Astrocyte (in vitro differentiated cells and primary cell): ENCODE measurements around the gene PDZRN4. TPM values are rescaled to one million over a fixed set of nuclear protein-coding genes. Genes with fewer than 3 reads are reported as not detected.

Source experiments
- DNase-seq: peaks from one replicate; pipeline ENCODE4 v3.0.0-alpha.2; 2010; ENCODE audit warnings: low read depth
- FAIRE-seq: peaks from 2 replicates; lab custom pipeline; 2011; peaks lifted over from hg19 to GRCh38; lab: Jason Lieb, UNC
- H2AFZ ChIP-seq: 2 replicates; pipeline ENCODE4 v1.6.0; 2012; ENCODE audit warnings: low read depth, low read length, inconsistent platforms
- H3K27ac ChIP-seq: 2 replicates; pipeline ENCODE4 v1.5.1; 2011; ENCODE audit warnings: low read depth, low read length, inconsistent platforms
- H3K27me3 ChIP-seq: 2 replicates; pipeline ENCODE4 v1.6.0; 2011; ENCODE audit warnings: low read length, inconsistent platforms; ENCODE audit not compliant: insufficient read depth
- H3K36me3 ChIP-seq: 2 replicates; pipeline ENCODE4 v1.5.1; 2011; ENCODE audit warnings: low read length, inconsistent platforms; ENCODE audit not compliant: insufficient read depth
- H3K4me1 ChIP-seq: 2 replicates; pipeline ENCODE4 v1.5.1; 2011; ENCODE audit warnings: low read length, inconsistent platforms; ENCODE audit not compliant: insufficient read depth
- H3K4me2 ChIP-seq: 2 replicates; pipeline ENCODE4 v1.6.0; 2012; ENCODE audit warnings: low read length, inconsistent platforms
- H3K4me3 ChIP-seq: 2 replicates; pipeline ENCODE4 v1.5.1; 2011; ENCODE audit warnings: low read depth, mild to moderate bottlenecking, low read length, inconsistent platforms; ENCODE audit not compliant: insufficient read depth
- H3K79me2 ChIP-seq: 2 replicates; pipeline ENCODE4 v1.6.0; 2012; ENCODE audit warnings: mild to moderate bottlenecking, low read length, inconsistent platforms; ENCODE audit not compliant: insufficient read depth
- H3K9ac ChIP-seq: 2 replicates; pipeline ENCODE4 v1.6.0; 2012; ENCODE audit warnings: mild to moderate bottlenecking, low read length, inconsistent platforms
- H3K9me3 ChIP-seq: 2 replicates; pipeline ENCODE4 v1.5.1; 2012; ENCODE audit warnings: low read depth, mild to moderate bottlenecking, low read length, inconsistent platforms; ENCODE audit not compliant: insufficient read depth
- H4K20me1 ChIP-seq: 2 replicates; pipeline ENCODE4 v1.6.0; 2012; ENCODE audit warnings: low read length, inconsistent platforms; ENCODE audit not compliant: insufficient read depth
- H3K27ac Mint-ChIP-seq: one replicate; pipeline ENCODE4 v1.8.0; 2021; ENCODE audit warnings: mild to moderate bottlenecking, mixed read lengths; ENCODE audit not compliant: unreplicated experiment
- H3K27me3 Mint-ChIP-seq: one replicate; pipeline ENCODE4 v1.8.0; 2021; ENCODE audit warnings: low read depth, mixed read lengths; ENCODE audit not compliant: unreplicated experiment
- H3K36me3 Mint-ChIP-seq: one replicate; pipeline ENCODE4 v1.8.0; 2021; ENCODE audit warnings: low read depth, mixed read lengths; ENCODE audit not compliant: unreplicated experiment
- H3K4me1 Mint-ChIP-seq: one replicate; pipeline ENCODE4 v1.8.0; 2021; ENCODE audit warnings: low read depth, mixed read lengths; ENCODE audit not compliant: unreplicated experiment
- H3K4me3 Mint-ChIP-seq: one replicate; pipeline ENCODE4 v1.8.0; 2021; ENCODE audit warnings: mild to moderate bottlenecking, moderate library complexity, mixed read lengths; ENCODE audit not compliant: unreplicated experiment
- H3K9me3 Mint-ChIP-seq: one replicate; pipeline ENCODE4 v1.8.0; 2021; ENCODE audit warnings: mild to moderate bottlenecking, mixed read lengths; ENCODE audit not compliant: unreplicated experiment
- EZH2 ChIP-seq: IDR thresholded peaks from 2 replicates; pipeline ENCODE4 v1.6.1; 2012; ENCODE audit warnings: mild to moderate bottlenecking, low read length, inconsistent platforms; ENCODE audit not compliant: insufficient read depth
- total RNA-seq: library from RNA; stranded (reverse); gene quantifications from 2 replicates; pipeline ENCODE4 v1.2.1, GENCODE V29; 2021
- TF ChIP-seq, protein P1 (sequence below): IDR thresholded peaks from 2 replicates; pipeline ENCODE4 v1.5.1; 2011; ENCODE audit warnings: low read depth, mild to moderate bottlenecking, inconsistent platforms, low read length, moderate library complexity; ENCODE audit not compliant: insufficient read depth

Gene PDZRN4
- total RNA-seq, 1 donor from 2014 or later = not detected

DNA sequence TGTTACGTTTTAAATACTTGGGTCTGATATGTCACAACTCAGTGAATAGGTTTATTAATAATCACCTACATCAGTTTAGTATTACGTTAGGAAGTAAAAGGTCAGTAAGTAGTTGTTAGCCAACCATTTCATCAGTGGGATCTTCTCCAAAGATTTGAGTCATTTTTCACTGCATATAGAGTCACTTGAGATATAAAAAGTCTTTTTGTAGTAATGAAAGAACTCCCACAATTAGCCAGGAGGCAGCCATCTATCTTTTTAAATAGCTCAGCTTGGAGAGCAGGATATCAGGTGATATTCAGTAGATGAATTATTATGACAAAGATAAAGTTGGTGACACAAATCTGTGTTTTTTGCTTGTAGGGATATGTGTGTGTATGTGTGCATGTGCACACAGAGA is 309.3 kb downstream of the PDZRN4 start:
- no peak for TF ChIP-seq EZH2
- TF ChIP-seq, protein P1, sequence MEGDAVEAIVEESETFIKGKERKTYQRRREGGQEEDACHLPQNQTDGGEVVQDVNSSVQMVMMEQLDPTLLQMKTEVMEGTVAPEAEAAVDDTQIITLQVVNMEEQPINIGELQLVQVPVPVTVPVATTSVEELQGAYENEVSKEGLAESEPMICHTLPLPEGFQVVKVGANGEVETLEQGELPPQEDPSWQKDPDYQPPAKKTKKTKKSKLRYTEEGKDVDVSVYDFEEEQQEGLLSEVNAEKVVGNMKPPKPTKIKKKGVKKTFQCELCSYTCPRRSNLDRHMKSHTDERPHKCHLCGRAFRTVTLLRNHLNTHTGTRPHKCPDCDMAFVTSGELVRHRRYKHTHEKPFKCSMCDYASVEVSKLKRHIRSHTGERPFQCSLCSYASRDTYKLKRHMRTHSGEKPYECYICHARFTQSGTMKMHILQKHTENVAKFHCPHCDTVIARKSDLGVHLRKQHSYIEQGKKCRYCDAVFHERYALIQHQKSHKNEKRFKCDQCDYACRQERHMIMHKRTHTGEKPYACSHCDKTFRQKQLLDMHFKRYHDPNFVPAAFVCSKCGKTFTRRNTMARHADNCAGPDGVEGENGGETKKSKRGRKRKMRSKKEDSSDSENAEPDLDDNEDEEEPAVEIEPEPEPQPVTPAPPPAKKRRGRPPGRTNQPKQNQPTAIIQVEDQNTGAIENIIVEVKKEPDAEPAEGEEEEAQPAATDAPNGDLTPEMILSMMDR = no peak
- Mint-ChIP-seq H3K27me3 (no peaks in the 10 kb centered on the region), H3K27ac (no peak overlapping the region), H3K4me3 (no peak overlapping the region), H3K36me3 (no peaks in the 10 kb centered on the region), H3K9me3 (no peaks in the 10 kb centered on the region), H3K4me1 (no peaks in the 10 kb centered on the region)
- Histone ChIP-seq H3K4me3 (no peak overlapping the region), H3K36me3 (no peaks in the 10 kb centered on the region), H3K79me2 (no peaks in the 10 kb centered on the region), H4K20me1 (no peaks in the 10 kb centered on the region), H3K27ac (no peak overlapping the region), H3K4me1 (no peaks in the 10 kb centered on the region), H3K9me3 (no peaks in the 10 kb centered on the region), H3K27me3 (no peaks in the 10 kb centered on the region), H3K4me2 (no peak overlapping the region), H2AFZ (no peak overlapping the region), H3K9ac (no peak overlapping the region)
- no peak for DNase-seq
- FAIRE-seq = no peak

DNA sequence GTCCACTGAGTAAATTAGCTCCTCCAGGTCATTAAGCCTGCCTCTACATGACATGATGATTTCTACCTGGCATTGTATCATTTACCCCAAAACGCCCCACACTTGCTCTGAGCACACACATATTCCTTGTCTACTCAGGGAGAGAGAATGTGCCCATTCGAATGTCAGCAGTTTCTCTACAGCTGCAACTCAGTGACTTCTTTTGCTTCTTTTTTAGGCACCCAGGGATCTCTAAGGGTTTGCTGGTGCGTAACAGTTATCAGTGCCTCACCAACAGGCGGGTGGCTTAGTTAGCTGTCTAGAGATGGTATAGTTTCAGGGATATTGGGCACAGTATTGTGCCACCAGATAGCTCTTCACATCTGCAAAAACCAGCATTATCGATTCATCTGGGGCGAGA is 316.9 kb downstream of the PDZRN4 start:
- Histone ChIP-seq H3K4me2 (no peak overlapping the region), H3K4me3 (no peak overlapping the region), H3K79me2 (no peaks in the 10 kb centered on the region), H3K27ac (no peak overlapping the region), H3K9me3 (no peaks in the 10 kb centered on the region), H4K20me1 (no peaks in the 10 kb centered on the region), H3K9ac (no peak overlapping the region), H3K27me3 (no peaks in the 10 kb centered on the region), H2AFZ (no peak overlapping the region), H3K36me3 (no peaks in the 10 kb centered on the region), H3K4me1 (no peaks in the 10 kb centered on the region)
- H3K4me3 Mint-ChIP-seq = no peak overlapping the region
- H3K27ac Mint-ChIP-seq = no peak overlapping the region
- FAIRE-seq = no peak
- H3K36me3 Mint-ChIP-seq = no peaks in the 10 kb centered on the region
- no peak for DNase-seq
- no peaks in the 10 kb centered on the region for H3K4me1 Mint-ChIP-seq
- no peaks in the 10 kb centered on the region for H3K27me3 Mint-ChIP-seq
- H3K9me3 Mint-ChIP-seq = no peaks in the 10 kb centered on the region
- TF ChIP-seq, protein P1 = no peak
- TF ChIP-seq EZH2 = no peak

DNA sequence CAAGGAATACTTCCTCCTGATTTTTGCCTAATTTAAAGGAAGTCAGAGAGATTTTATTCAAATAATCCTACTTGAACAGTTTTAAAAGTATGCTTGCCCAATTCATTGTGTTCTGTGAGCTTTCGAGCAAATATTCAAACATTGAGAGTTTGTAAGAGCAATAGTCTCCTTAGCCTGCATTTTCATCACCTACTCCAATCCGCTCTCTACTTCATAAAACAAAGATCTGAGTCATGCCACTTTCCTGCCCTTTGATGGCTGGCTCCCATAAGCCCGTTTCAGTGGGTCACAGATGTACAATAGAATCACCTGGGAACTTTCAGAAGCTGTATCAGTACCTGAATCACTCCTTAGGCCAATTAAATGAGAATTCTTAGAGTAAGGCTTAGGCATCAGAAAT is 319.2 kb downstream of the PDZRN4 start:
- TF ChIP-seq EZH2 = no peak
- TF ChIP-seq, protein P1 = no peak
- Mint-ChIP-seq H3K4me3 (no peak overlapping the region), H3K27ac (no peak overlapping the region), H3K36me3 (no peaks in the 10 kb centered on the region), H3K9me3 (no peaks in the 10 kb centered on the region), H3K4me1 (no peaks in the 10 kb centered on the region), H3K27me3 (no peaks in the 10 kb centered on the region)
- DNase-seq = no peak
- Histone ChIP-seq H2AFZ (no peak overlapping the region), H3K27ac (no peak overlapping the region), H3K4me1 (no peaks in the 10 kb centered on the region), H3K27me3 (no peaks in the 10 kb centered on the region), H4K20me1 (no peaks in the 10 kb centered on the region), H3K4me2 (no peak overlapping the region), H3K9me3 (no peaks in the 10 kb centered on the region), H3K79me2 (no peaks in the 10 kb centered on the region), H3K9ac (no peak overlapping the region), H3K4me3 (no peak overlapping the region), H3K36me3 (no peaks in the 10 kb centered on the region)
- FAIRE-seq = no peak
